Amygdala (tissue), 56 donors: ENCODE results near the gene GAL3ST2.
"Not testable (repeated sequence)": the region's sequence is repeated elsewhere in the genome, so short reads cannot be mapped to it uniquely, and the experiment has no call there.

ENCODE experiments used
- DNase-seq, 56 donors: peaks; one replicate each; lab custom pipeline; 2025; lab: John Stamatoyannopoulos, UW

Gene GAL3ST2

DNA sequence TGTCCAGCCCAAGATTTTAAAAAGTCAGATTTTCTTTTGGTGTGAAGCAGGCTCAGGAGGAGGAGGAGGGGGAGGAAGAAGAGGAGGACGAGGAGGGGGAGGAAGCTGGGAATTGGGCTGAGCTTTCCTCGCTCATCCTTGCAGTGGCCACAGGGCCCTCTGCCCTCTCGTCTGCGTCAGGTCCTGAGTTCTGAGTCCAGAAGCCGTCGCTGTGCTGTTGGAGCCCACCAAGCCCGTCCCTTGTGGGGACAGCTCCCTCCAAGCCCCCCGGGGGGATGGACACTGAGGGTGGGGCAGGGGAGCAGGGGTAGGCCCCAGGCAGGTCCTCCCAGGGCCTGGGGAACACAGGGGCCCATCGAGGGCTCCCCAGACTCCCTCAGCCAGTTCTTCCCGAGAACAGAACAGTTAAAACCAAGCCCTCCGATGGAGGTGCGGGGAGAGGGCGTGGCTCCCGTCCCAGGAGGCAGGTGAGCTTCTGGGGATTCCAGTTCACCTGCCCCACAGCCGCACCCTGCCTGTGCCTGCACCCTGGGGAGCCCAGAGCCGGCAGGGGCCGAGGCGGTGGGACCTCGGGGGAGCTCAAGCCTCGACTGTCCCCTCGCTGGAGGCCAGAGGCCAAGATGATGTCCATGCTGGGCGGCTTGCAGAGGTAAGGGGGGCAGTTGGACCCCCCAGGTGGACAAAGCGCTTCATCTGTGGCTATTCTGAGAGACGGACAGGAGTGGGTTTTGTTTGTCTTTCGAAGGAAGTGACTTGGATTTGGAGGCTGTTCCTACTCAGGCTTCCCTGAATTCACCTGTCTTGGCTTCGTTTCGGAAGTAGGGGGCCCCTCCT is at the start of gene GAL3ST2:
GAL3ST2 (plus strand) TSS at position 487 of the 834 bp plus-strand sequence; CDS start at position 621, 134 bp downstream.
- DNase-seq = no peak

GRCh38 chr2:241728000-241728399 is 48.6 kb upstream of the GAL3ST2 start:
- no peak for DNase-seq

- DNase-seq = peak in 47 of 56 donors; percentile 5 to 86 (median 44)
Observed at GRCh38 chr2:241728627-241729026, 48.0 kb upstream of the GAL3ST2 start.

DNA sequence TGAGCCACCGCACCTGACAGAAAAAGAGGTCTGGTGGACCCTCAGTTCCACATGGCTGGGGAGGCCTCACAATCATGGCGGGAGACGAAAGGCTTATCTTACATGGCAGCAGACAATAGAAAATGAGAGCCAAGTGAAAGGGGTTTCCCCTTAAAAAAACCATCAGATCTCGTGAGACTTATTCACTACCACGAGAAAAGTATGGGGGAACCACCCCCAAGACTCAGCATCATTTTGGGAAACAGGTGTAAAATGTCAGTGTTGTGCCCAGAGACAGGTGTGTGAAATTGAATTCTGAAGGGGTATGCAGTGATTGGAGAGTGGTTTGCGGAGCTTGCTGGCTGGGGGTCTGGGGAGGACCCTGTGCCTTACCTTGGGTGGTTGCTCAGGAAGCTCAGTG is 46.8 kb upstream of the GAL3ST2 start:
- no peak for DNase-seq

- no peak for DNase-seq
Observed at GRCh38 chr2:241730671-241731293, 45.8 kb upstream of the GAL3ST2 start.

- DNase-seq = peak in 28 of 56 donors; percentile 2 to 82 (median 45)
Observed at GRCh38 chr2:241732513-241733186, 44.0 kb upstream of the GAL3ST2 start.

DNA sequence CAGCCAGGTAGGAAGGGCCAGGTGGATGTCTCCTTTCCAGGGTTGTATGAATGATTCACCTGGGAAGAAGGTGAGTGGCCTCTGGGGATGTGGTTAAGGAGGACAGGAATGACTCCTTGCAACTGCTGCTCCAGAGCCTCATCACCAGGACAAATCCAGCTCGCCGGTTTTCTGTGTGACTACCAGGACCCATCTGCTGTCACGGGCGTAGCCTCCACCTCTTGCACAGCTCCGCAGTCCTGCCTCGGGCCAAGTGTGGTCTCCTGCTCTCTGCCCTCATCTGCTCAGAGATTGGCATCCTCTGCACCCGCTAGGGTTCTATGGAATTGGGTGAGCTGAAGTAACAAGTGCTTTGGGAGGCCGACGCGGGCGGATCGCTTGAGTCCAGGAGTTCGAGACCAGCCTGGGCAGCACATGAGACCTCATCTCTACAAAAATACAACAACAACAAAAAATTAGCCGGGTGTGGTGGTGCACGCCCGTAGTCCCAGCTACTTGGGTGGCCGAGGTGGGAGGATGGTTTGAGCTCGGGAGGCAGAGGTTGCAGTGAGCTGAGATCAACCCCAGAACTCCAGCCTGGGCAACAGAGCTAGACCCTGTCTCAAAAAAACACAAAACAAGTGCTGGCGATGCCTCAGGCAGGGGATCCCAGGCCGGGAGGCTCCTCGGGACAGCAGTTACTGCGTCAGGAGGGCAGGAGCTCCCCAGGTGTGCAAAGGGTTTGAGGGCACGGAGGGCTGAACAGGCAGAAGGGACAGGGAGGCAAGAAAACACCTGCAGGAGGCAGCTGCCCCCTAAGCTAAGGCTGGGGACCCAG is 43.0 kb upstream of the GAL3ST2 start:
- DNase-seq = no peak

GRCh38 chr2:241734208-241734466 is 42.5 kb upstream of the GAL3ST2 start:
- no peak for DNase-seq

DNA sequence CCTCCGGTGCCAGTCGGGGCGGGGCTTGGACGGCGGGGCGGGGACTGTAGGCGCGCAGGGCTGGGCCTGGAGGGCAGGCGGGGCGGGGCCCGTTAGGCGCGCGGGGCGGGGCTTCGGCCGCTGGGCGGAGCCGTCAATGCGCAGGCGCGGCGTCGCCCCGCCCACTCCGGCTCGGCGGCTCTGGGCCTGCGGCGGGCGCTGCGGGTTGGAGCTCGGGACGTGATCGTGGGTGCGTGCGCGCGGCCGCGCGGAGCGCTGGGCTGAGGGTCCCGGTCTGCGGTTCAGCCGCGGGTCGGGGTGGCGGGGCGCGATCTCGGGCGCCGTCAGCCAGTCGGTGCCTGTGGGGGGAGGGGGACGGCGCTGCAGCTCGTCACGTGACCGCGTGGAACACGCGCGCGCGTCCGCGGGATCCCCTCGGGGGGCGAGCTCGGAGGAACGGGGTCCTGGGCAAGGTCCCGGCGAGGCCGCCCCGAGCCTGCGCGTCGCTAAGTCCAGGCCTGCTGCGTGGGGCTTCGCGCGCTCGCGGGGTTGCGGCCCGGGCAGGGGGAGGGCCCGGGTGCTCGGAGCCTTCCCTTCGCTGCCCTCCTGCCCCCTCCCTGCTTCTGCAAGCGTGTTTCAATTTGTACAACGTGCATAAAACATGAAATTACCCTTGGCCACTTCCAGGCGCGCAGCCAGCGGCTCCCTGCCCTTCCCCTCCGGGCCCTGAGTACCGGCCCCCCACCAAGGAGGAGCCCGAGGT is 42.0 kb upstream of the GAL3ST2 start, which contains the start of gene D2HGDH:
D2HGDH (plus strand) TSS at position 164 of the 742 bp plus-strand sequence. CDS start 595 bp downstream, outside the sequence.
- DNase-seq = peak; percentile 11 to 97 (median 85)

GRCh38 chr2:241736111-241736510 is 40.5 kb upstream of the GAL3ST2 start:
- no peak for DNase-seq

DNA sequence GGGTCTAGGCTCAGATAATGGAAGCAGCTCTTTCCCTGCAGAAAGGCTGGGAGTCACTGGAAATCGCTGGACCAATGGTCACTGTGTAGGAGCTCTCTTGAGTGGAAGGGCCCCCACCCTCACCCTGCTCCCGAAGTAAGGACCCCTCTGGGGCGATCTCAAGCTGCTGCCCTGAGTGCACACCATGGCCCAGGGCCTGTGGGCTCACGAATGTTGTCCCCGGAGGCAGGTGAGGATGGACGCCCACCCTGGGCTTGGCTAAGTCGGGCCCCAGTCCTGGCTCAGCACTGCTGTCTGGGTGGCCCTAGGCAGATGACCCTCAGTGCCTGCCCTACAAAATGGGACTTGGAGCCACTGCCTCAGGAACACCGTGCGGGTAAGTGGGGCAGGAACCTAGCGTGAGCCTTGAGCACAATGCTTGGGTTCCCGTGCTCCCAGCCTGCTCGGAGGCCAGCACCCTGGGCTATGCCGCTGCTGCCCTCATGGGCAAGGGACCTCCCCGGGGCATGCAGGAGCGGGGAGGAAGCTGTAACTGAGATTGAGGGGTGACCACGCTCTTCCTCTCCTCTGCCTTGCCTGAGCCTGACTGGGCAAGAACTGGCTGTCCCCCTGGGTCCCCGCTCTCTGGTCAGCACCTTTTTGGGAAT is 38.5 kb upstream of the GAL3ST2 start:
- no peak for DNase-seq

GRCh38 chr2:241739177-241739576 is 37.4 kb upstream of the GAL3ST2 start:
- no peak for DNase-seq

DNA sequence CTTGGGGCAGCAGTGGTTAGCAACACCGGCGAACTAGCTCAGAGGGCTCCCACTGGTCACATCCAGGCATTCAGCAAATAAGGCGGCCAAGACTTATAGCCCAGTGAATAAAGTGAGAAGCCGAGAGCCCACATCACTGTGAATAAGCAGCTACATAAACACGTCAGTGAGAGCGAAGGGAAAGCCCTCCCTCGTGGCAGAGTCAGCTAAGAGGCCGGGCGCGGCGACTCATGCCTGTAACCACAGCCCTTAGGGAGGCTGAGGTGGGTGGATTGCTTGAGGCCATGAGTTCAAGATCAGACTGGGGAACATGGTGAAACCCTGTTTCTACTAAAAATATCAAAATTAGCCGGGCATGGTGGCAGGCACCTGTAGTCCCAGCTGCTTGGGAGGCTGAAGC is 37.0 kb upstream of the GAL3ST2 start:
- DNase-seq = no peak

- DNase-seq = no peak
Observed at GRCh38 chr2:241741016-241741415, 35.6 kb upstream of the GAL3ST2 start.

DNA sequence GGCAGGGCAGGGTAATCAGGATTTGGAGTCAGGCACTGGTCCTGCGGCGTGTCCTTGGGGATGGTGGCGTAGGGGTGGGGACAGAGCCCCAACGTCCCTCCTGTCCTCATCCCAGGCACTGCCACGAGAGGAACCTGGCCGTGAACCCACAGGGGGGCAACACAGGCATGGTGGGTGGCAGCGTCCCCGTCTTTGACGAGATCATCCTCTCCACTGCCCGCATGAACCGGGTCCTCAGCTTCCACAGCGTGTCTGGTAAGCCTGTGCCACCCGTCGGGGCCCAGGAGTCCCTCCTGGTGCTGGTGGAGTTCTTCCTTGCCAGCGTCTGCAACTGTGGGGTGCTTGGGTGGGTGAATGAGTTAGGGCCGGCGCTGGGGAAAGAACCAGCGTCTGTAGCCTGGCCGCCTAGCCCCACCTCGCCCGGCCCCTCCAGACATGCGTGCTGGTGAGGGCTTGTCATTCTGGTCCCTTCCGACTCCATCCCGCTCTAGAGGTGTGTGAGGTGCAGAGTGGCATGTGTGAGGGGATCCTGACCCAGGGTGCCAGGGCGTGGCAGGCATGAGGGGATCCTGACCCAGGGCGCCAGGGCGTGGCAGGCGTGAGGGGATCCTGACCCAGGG is 34.2 kb upstream of the GAL3ST2 start:
- no peak for DNase-seq

DNA sequence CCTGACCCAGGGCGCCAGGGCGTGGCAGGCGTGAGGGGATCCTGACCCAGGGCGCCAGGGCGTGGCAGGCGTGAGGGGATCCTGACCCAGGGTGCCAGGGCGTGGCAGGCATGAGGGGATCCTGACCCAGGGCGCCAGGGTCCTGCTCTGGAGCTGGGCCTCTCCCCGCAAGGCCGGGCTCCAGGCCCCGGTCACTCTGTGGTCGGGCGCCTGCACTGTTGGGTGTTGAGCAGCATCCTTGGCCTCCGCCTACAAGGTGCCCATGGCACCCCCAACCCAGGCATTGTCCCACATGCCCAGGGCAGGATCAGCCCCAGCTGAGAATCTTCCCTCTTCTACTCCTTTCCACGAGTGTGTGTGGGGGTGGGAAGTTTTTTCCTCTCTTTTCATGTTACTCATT is 33.6 kb upstream of the GAL3ST2 start:
- not testable (repeated sequence) for DNase-seq

DNA sequence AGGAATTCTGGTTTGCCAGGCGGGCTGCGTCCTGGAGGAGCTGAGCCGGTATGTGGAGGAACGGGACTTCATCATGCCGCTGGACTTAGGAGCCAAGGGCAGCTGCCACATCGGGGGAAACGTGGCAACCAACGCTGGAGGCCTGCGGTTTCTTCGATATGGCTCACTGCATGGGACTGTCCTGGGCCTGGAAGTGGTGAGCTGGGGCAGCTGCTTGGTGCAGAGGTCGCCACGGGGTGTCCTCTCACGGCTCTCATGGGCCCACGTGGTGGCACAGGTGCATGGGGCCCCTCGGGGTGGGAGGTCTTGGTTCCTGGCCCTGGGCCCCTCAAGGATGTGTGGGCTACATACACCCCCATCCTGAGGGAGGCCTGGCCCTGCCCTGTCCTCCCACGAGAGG is 33.0 kb upstream of the GAL3ST2 start:
- no peak for DNase-seq

DNA sequence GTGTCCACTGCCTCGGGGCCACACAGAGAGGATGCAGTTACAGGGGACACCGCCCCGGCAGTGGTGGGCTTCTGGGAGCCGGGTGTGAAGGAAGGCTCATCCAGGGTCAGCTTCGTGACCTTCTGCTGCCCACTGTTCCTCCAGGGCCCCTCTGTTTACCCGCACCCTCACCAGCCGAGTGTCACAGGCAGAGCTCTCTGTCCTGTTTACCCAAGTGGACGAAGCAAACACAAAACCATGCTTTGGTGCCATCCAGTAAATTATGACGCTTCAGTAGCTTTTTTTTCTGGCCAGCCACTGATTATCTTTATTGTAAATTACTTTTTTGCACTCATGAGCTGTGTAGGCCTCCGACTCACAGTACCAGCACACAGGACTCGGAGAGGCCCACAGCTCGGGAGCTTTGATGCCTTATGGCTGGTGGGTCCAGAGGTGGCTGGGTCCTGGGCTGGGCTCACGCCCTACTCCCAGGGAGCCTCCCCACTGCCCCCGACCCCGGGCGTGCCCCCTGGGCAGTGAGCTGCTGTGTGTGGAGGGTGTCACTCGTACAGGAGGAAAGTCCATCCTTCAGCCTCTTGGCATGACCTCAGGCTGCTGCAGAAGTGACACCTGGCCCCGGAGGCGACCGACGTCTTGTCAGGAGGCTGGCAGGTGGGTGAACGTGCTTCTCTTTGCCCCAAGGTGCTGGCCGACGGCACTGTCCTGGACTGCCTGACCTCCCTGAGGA is 32.4 kb upstream of the GAL3ST2 start:
- no peak for DNase-seq
